ENCODE data around the gene FRAS1.
"Not testable (repeated sequence)": the region's sequence is repeated elsewhere in the genome, so short reads cannot be mapped to it uniquely, and the experiment has no call there.

Gene FRAS1

GRCh38 chr4:78512357-78512920, 455.3 kb downstream of the FRAS1 start:
- DNase-seq (ENCODE audit: low read depth) = no peak

- DNase-seq (ENCODE audit: low read depth) = no peak
Measured at GRCh38 chr4:78513411-78513975, 456.4 kb downstream of the FRAS1 start.

GRCh38 chr4:78517050-78517652, 460.0 kb downstream of the FRAS1 start:
- DNase-seq (ENCODE audit: low read depth) = no peak

- DNase-seq (ENCODE audit: low read depth) = no peak
Measured at GRCh38 chr4:78518561-78518960, 461.4 kb downstream of the FRAS1 start.

- no peak for DNase-seq (ENCODE audit: low read depth)
Measured at GRCh38 chr4:78519962-78520361, 462.8 kb downstream of the FRAS1 start.

- DNase-seq (ENCODE audit: low read depth) = no peak
Measured at GRCh38 chr4:78520808-78521226, 463.7 kb downstream of the FRAS1 start.

GRCh38 chr4:78524009-78524408, 466.9 kb downstream of the FRAS1 start:
- no peak for DNase-seq (ENCODE audit: low read depth)

GRCh38 chr4:78525559-78525958, 468.4 kb downstream of the FRAS1 start:
- no peak for DNase-seq (ENCODE audit: low read depth)

- no peak for DNase-seq (ENCODE audit: low read depth)
Measured at GRCh38 chr4:78527103-78527502, 470.0 kb downstream of the FRAS1 start.

GRCh38 chr4:78527555-78527954, 470.4 kb downstream of the FRAS1 start:
- no peak for DNase-seq (ENCODE audit: low read depth)

- DNase-seq (ENCODE audit: low read depth) = no peak
Measured at GRCh38 chr4:78528327-78528726, 471.2 kb downstream of the FRAS1 start.

GRCh38 chr4:78529569-78530209, 472.6 kb downstream of the FRAS1 start:
- DNase-seq (ENCODE audit: low read depth) = no peak

- DNase-seq (ENCODE audit: low read depth) = no peak
Measured at GRCh38 chr4:78532046-78532445, 474.9 kb downstream of the FRAS1 start.

- DNase-seq (ENCODE audit: low read depth) = no peak
Measured at GRCh38 chr4:78533854-78534253, 476.7 kb downstream of the FRAS1 start.

- no peak for DNase-seq (ENCODE audit: low read depth)
Measured at GRCh38 chr4:78534286-78534955, 477.3 kb downstream of the FRAS1 start.

- no peak for DNase-seq (ENCODE audit: low read depth)
Measured at GRCh38 chr4:78542373-78542772, 485.2 kb downstream of the FRAS1 start.

GRCh38 chr4:78543424-78544125, 486.5 kb downstream of the FRAS1 start:
- no peak for DNase-seq (ENCODE audit: low read depth)

GRCh38 chr4:78544678-78545077, 487.6 kb downstream of the FRAS1 start:
- no peak for DNase-seq (ENCODE audit: low read depth)

GRCh38 chr4:78545275-78546246, 488.4 kb downstream of the FRAS1 start:
- DNase-seq (ENCODE audit: low read depth) = no peak

- DNase-seq (ENCODE audit: low read depth) = not testable (repeated sequence)
Measured at GRCh38 chr4:78547899-78548298, 490.8 kb downstream of the FRAS1 start.

GRCh38 chr4:78548889-78549288, 491.8 kb downstream of the FRAS1 start:
- not testable (repeated sequence) for DNase-seq (ENCODE audit: low read depth)

Data from activated T-cell treated with anti-CD3 and anti-CD28 coated beads for 24 hours (primary cell).